Neural cell (in vitro differentiated cells): ENCODE measurements around the gene MIEN1.

Source experiments
- EP300 ChIP-seq: fragments of 450-650 bp; conservative IDR thresholded peaks from 2 replicates; pipeline ENCODE4 v1.6.1; 2014; ENCODE audit warnings: antibody characterized with exemption, mild to moderate bottlenecking, moderate library complexity; ENCODE audit not compliant: poor library complexity, severe bottlenecking
- EZH2 ChIP-seq: fragments of 200-600, 300-800 bp; shearing (Covaris generic), sonication (generic); IDR thresholded peaks from 2 replicates; pipeline ENCODE4 v1.6.1; 2014; ENCODE audit warnings: antibody characterized with exemption, low read length, borderline replicate concordance, mild to moderate bottlenecking; ENCODE audit not compliant: insufficient read depth, poor library complexity, severe bottlenecking
- TAF1 ChIP-seq: IDR thresholded peaks from 2 replicates; pipeline ENCODE4 v1.6.1; 2012; ENCODE audit warnings: low read depth
- TF ChIP-seq, protein P1 (sequence below): fragments of 450-650 bp; IDR thresholded peaks from 2 replicates; pipeline ENCODE4 v1.5.1; 2014; ENCODE audit warnings: antibody characterized with exemption, mild to moderate bottlenecking, moderate library complexity; ENCODE audit not compliant: poor library complexity, severe bottlenecking

DNA sequence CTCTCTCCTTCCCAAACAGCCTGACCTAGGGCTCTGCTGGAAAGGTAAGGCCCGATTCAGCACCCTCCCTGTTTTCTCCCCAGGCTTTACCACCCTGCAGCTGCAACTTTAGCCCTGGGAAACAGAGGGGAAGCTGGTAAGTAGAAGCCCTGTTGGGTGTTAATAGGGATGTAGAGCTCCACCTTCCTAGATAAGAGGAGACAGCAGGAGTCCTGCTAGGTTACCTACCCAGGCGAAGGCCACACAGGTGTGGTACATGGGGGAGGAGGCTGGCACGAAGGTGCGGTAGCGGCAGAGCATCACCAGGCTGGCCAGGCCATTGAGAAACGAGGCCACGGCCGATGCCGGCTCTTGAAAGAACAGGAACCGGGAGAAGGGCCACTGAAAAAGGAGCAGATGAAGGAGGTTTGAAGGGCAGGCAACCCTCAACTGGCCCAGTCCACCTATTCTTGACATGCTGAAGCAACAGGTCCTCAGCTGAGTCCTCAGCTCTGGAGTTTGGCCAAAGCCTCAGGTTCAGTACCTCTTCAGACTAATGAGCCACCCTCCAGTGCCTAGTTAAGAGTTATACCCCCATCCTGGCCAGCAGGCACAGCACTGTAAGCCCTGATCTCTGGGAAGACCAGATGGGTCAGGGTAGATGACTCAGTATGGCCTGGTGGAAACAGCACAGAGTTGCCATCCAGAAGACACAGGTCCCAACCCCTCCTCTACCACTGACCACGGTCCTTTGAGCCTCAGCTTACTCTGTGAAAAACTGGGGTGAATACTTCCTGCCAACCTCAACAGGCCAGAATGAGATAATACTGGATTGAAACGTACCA, 45.8 kb downstream of the MIEN1 start:
- TF ChIP-seq, protein P1, sequence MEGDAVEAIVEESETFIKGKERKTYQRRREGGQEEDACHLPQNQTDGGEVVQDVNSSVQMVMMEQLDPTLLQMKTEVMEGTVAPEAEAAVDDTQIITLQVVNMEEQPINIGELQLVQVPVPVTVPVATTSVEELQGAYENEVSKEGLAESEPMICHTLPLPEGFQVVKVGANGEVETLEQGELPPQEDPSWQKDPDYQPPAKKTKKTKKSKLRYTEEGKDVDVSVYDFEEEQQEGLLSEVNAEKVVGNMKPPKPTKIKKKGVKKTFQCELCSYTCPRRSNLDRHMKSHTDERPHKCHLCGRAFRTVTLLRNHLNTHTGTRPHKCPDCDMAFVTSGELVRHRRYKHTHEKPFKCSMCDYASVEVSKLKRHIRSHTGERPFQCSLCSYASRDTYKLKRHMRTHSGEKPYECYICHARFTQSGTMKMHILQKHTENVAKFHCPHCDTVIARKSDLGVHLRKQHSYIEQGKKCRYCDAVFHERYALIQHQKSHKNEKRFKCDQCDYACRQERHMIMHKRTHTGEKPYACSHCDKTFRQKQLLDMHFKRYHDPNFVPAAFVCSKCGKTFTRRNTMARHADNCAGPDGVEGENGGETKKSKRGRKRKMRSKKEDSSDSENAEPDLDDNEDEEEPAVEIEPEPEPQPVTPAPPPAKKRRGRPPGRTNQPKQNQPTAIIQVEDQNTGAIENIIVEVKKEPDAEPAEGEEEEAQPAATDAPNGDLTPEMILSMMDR: no peak
- TF ChIP-seq EZH2: no peak
- no peak for TF ChIP-seq TAF1
- no peak for TF ChIP-seq EP300
